H9 (cell line): ENCODE measurements around the gene KNSTRN. TPM values are rescaled to one million over a fixed set of nuclear protein-coding genes. Genes with fewer than 3 reads are reported as not detected.

Experiments
- DNase-seq: peaks from one replicate; pipeline ENCODE4 v3.0.0-alpha.2; 2017
- H2AFZ ChIP-seq: one replicate; pipeline ENCODE4 v1.6.1; 2013; ENCODE audit warnings: mild to moderate bottlenecking, low read length, control low read depth, moderate library complexity
- H2AK5ac ChIP-seq: 2 replicates; pipeline ENCODE4 v1.6.1; 2013; ENCODE audit warnings: low read length, control low read depth, mixed read lengths; ENCODE audit not compliant: insufficient read length
- H2BK120ac ChIP-seq: one replicate; pipeline ENCODE4 v1.6.1; 2013; ENCODE audit warnings: low read depth, mild to moderate bottlenecking, low read length, control low read depth, inconsistent platforms; ENCODE audit not compliant: poor library complexity, severe bottlenecking
- H2BK12ac ChIP-seq: 2 replicates; pipeline ENCODE4 v1.6.1; 2013; ENCODE audit warnings: low read length, control low read depth, mixed read lengths, low read depth; ENCODE audit not compliant: insufficient read length
- H2BK15ac ChIP-seq: 2 replicates; pipeline ENCODE4 v1.6.1; 2013; ENCODE audit warnings: low read depth, low read length, control low read depth
- H2BK20ac ChIP-seq: one replicate; pipeline ENCODE4 v1.6.1; 2013; ENCODE audit warnings: low read depth, mild to moderate bottlenecking, low read length, control low read depth, inconsistent platforms; ENCODE audit not compliant: poor library complexity, severe bottlenecking
- H2BK5ac ChIP-seq: 2 replicates; pipeline ENCODE4 v1.6.1; 2013; ENCODE audit warnings: low read length, control low read depth, mixed read lengths; ENCODE audit not compliant: insufficient read length
- H3K14ac ChIP-seq: 2 replicates; pipeline ENCODE4 v1.6.1; 2013; ENCODE audit warnings: low read length, control low read depth; ENCODE audit not compliant: insufficient read depth
- H3K18ac ChIP-seq: 2 replicates; pipeline ENCODE4 v1.6.1; 2013; ENCODE audit warnings: low read depth, mild to moderate bottlenecking, mixed read lengths, low read length, control low read depth; ENCODE audit not compliant: insufficient read length
- H3K23ac ChIP-seq: 2 replicates; pipeline ENCODE4 v1.6.1; 2013; ENCODE audit warnings: low read length, control low read depth, mixed read lengths, low read depth; ENCODE audit not compliant: insufficient read length
- H3K23me2 ChIP-seq: 2 replicates; pipeline ENCODE4 v1.6.1; 2013; ENCODE audit warnings: low read depth, mild to moderate bottlenecking, mixed read lengths, low read length, control low read depth; ENCODE audit not compliant: insufficient read length, poor library complexity, severe bottlenecking
- H3K27ac ChIP-seq: 2 replicates; pipeline ENCODE4 v1.5.1; 2013; ENCODE audit warnings: low read length, control low read depth, mixed read lengths, low read depth; ENCODE audit not compliant: insufficient read length
- H3K27me3 ChIP-seq: 2 replicates; pipeline ENCODE4 v1.6.1; 2013; ENCODE audit warnings: low read length, control low read depth, inconsistent platforms; ENCODE audit not compliant: insufficient read depth
- H3K4ac ChIP-seq: 2 replicates; pipeline ENCODE4 v1.6.1; 2013; ENCODE audit warnings: low read depth, mild to moderate bottlenecking, control low read depth, inconsistent platforms, low read length, moderate library complexity
- H3K4me1 ChIP-seq: 2 replicates; pipeline ENCODE4 v1.6.1; 2013; ENCODE audit warnings: low read length, control low read depth, inconsistent platforms; ENCODE audit not compliant: insufficient read depth
- H3K4me2 ChIP-seq: 2 replicates; pipeline ENCODE4 v1.6.1; 2013; ENCODE audit warnings: low read length, control low read depth, mixed read lengths; ENCODE audit not compliant: insufficient read length, insufficient read depth
- H3K56ac ChIP-seq: 2 replicates; pipeline ENCODE4 v1.6.1; 2013; ENCODE audit warnings: low read depth, mild to moderate bottlenecking, mixed read lengths, low read length, control low read depth; ENCODE audit not compliant: insufficient read length
- H3K79me1 ChIP-seq: 2 replicates; pipeline ENCODE4 v1.6.1; 2013; ENCODE audit warnings: low read depth, mild to moderate bottlenecking, moderate library complexity, low read length, control low read depth, inconsistent platforms; ENCODE audit not compliant: insufficient read depth, poor library complexity, severe bottlenecking
- H3K79me2 ChIP-seq: 2 replicates; pipeline ENCODE4 v1.6.1; 2013; ENCODE audit warnings: low read length, control low read depth, inconsistent platforms; ENCODE audit not compliant: insufficient read depth
- H3K9ac ChIP-seq: 2 replicates; pipeline ENCODE4 v1.6.1; 2013; ENCODE audit warnings: low read length, control low read depth, mixed read lengths; ENCODE audit not compliant: insufficient read length; ENCODE audit errors: extremely low read depth
- H3K9me3 ChIP-seq: one replicate; pipeline ENCODE4 v1.6.1; 2013; ENCODE audit warnings: low read depth, low read length, inconsistent platforms; ENCODE audit not compliant: control insufficient read depth
- H3T11ph ChIP-seq: one replicate; pipeline ENCODE4 v1.6.1; 2013; ENCODE audit warnings: mild to moderate bottlenecking, low read length, control low read depth, inconsistent platforms
- H4K20me1 ChIP-seq: one replicate; pipeline ENCODE4 v1.6.1; 2013; ENCODE audit not compliant: control insufficient read depth, insufficient read length, insufficient read depth
- H4K5ac ChIP-seq: 2 replicates; pipeline ENCODE4 v1.6.1; 2013; ENCODE audit warnings: low read depth, mild to moderate bottlenecking, mixed read lengths, low read length, control low read depth; ENCODE audit not compliant: insufficient read length
- H4K8ac ChIP-seq: replicated peaks from 2 replicates; pipeline ENCODE4 v1.6.1; 2013; ENCODE audit warnings: low read length, control low read depth, mixed read lengths, low read depth; ENCODE audit not compliant: insufficient read length
- H4K91ac ChIP-seq: 2 replicates; pipeline ENCODE4 v1.6.1; 2013; ENCODE audit warnings: low read depth, mild to moderate bottlenecking, moderate library complexity, mixed read lengths, low read length, control low read depth; ENCODE audit not compliant: insufficient read length
- H3K27ac Mint-ChIP-seq, 3 experiments: 2 replicates in 2 of 3; 3 replicates in 1 of 3; pipeline ENCODE4 v1.8.0; 2020 to 2021; ENCODE audit warnings: mixed read lengths in 3 of 3, mild to moderate bottlenecking in 1 of 3, moderate library complexity in 1 of 3
- H3K27me3 Mint-ChIP-seq: 2 replicates; pipeline ENCODE4 v1.8.0; 2021; ENCODE audit warnings: low read depth, mild to moderate bottlenecking, moderate library complexity, mixed read lengths
- H3K36me3 Mint-ChIP-seq, 3 experiments: 2 replicates in 2 of 3; 3 replicates in 1 of 3; pipeline ENCODE4 v1.8.0; 2020 to 2021; ENCODE audit warnings: low read depth in 3 of 3, mixed read lengths in 3 of 3; ENCODE audit not compliant: insufficient read depth in 1 of 3
- H3K4me1 Mint-ChIP-seq, 2 experiments: 2 replicates each; pipeline ENCODE4 v1.8.0; 2020; ENCODE audit warnings: mixed read lengths in 2 of 2
- H3K4me3 Mint-ChIP-seq, 2 experiments: 2 replicates in 1 of 2; 3 replicates in 1 of 2; pipeline ENCODE4 v1.8.0; 2020 to 2021; ENCODE audit warnings: mild to moderate bottlenecking in 2 of 2, mixed read lengths in 2 of 2, moderate library complexity in 1 of 2
- H3K9me3 Mint-ChIP-seq, 2 experiments: 2 replicates in 1 of 2; 3 replicates in 1 of 2; pipeline ENCODE4 v1.8.0; 2020; ENCODE audit warnings: mild to moderate bottlenecking in 2 of 2, mixed read lengths in 2 of 2, moderate library complexity in 1 of 2
- WGBS: extraction: QIAGEN DNeasy Blood & Tissue Kit; methylation state at CpG from one replicate; pipeline ENCODE4 v1.1.7; 2013; ENCODE audit warnings: missing lambda C conversion rate, low lambda C conversion rate, mixed read lengths; ENCODE audit not compliant: insufficient read length; ENCODE audit errors: extremely low coverage; 5-methylcytosine and 5-hydroxymethylcytosine counted together
- total RNA-seq: library from RNA; stranded (reverse); gene quantifications from 2 replicates; pipeline ENCODE4 v1.2.1, GENCODE V29; 2021
- TF ChIP-seq, protein P1 (sequence below): fragments of 200-600 bp; sonication (generic); conservative IDR thresholded peaks from 3 replicates; pipeline ENCODE4 v1.8.0; 2021; ENCODE audit warnings: antibody characterized with exemption, mild to moderate bottlenecking

The KNSTRN gene
- total RNA-seq, 1 experiment from 2014 or later, result 53.9 TPM

GRCh38 chr15:40334541-40334940 lies 48.0 kb upstream of the KNSTRN start:
- Histone ChIP-seq H2BK12ac (no peak overlapping the region), H3K4me1 (no peaks in the 10 kb centered on the region), H3K79me2 (no peaks in the 10 kb centered on the region), H3K18ac (no peak overlapping the region), H3K4ac (no peak overlapping the region), H3K9me3 (no peaks in the 10 kb centered on the region), H3K56ac (no peak overlapping the region), H2AFZ (no peak overlapping the region), H4K91ac (no peak overlapping the region), H4K5ac (no peak overlapping the region), H3T11ph (no peak overlapping the region), H2BK15ac (no peak overlapping the region), H2BK120ac (no peak overlapping the region), H3K27me3 (no peaks in the 10 kb centered on the region), H3K79me1 (no peaks in the 10 kb centered on the region), H3K4me2 (no peak overlapping the region), H2BK5ac (no peak overlapping the region), H3K27ac (no peak overlapping the region), H3K23me2 (no peaks in the 10 kb centered on the region), H4K20me1 (no peaks in the 10 kb centered on the region), H2AK5ac (no peak overlapping the region), H3K14ac (no peak overlapping the region; the same call in 1 of the 2 replicates), H4K8ac (no peak overlapping the region), H3K9ac (no peak overlapping the region), H3K23ac (no peak overlapping the region), H2BK20ac (no peak overlapping the region)
- Mint-ChIP-seq H3K4me1 (peaks cover 23 to 38% of the 10 kb centered on the region in 2 experiments), H3K36me3 (peaks cover under 1 to 8% (median 5%) of the 10 kb centered on the region in 3 experiments; a peak in 6 of 7 replicates), H3K27ac (no peak overlapping the region), H3K27me3 (peaks cover 11% of the 10 kb centered on the region), H3K9me3 (peaks cover 0 to 1% of the 10 kb centered on the region in 2 experiments; a peak in 1 of 5 replicates), H3K4me3 (no peak overlapping the region)
- WGBS, result no CpG with 5 or more reads among the region's 3 CpGs
- no peak for DNase-seq
- TF ChIP-seq, protein P1, sequence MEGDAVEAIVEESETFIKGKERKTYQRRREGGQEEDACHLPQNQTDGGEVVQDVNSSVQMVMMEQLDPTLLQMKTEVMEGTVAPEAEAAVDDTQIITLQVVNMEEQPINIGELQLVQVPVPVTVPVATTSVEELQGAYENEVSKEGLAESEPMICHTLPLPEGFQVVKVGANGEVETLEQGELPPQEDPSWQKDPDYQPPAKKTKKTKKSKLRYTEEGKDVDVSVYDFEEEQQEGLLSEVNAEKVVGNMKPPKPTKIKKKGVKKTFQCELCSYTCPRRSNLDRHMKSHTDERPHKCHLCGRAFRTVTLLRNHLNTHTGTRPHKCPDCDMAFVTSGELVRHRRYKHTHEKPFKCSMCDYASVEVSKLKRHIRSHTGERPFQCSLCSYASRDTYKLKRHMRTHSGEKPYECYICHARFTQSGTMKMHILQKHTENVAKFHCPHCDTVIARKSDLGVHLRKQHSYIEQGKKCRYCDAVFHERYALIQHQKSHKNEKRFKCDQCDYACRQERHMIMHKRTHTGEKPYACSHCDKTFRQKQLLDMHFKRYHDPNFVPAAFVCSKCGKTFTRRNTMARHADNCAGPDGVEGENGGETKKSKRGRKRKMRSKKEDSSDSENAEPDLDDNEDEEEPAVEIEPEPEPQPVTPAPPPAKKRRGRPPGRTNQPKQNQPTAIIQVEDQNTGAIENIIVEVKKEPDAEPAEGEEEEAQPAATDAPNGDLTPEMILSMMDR, result no peak
